ENCODE measurements around the gene PIGK. TPM values are rescaled to one million over a fixed set of nuclear protein-coding genes. Genes with fewer than 3 reads are reported as not detected.

PIGK gene
- total RNA-seq, 1 donor from 2014 or later = 22.1 TPM

DNA sequence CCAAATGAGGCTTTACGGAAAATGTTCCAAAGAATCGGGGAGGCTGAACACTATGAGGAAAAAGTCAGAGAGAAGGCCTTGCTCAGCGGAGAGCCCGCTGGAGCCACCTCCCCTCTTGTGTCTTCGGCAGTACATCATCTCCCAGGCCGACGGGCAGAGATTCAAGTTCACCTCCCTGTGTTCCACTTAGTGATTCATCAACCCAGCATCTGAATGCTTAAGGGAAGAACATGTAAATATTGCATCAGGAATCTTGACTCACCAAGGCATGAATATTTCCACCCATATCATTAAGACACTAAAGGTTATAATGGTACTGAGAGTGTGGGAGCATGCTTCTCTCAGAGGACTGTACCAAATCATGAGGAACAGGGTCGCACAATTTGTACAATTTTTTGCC lies 179.5 kb downstream of the PIGK start:
- Mint-ChIP-seq H3K36me3 (ENCODE audit: insufficient read depth) (no peaks in the 10 kb centered on the region), H3K27ac (no peak overlapping the region), H3K4me3 (ENCODE audit: low read depth) (no peak overlapping the region), H3K9me3 (ENCODE audit: low read depth) (peaks cover 6% of the 10 kb centered on the region), H3K4me1 (ENCODE audit: low read depth) (no peaks in the 10 kb centered on the region), H3K27me3 (no peaks in the 10 kb centered on the region)
- no peak for DNase-seq (ENCODE audit: low spot score, unreplicated experiment)
- TF ChIP-seq, protein P1, sequence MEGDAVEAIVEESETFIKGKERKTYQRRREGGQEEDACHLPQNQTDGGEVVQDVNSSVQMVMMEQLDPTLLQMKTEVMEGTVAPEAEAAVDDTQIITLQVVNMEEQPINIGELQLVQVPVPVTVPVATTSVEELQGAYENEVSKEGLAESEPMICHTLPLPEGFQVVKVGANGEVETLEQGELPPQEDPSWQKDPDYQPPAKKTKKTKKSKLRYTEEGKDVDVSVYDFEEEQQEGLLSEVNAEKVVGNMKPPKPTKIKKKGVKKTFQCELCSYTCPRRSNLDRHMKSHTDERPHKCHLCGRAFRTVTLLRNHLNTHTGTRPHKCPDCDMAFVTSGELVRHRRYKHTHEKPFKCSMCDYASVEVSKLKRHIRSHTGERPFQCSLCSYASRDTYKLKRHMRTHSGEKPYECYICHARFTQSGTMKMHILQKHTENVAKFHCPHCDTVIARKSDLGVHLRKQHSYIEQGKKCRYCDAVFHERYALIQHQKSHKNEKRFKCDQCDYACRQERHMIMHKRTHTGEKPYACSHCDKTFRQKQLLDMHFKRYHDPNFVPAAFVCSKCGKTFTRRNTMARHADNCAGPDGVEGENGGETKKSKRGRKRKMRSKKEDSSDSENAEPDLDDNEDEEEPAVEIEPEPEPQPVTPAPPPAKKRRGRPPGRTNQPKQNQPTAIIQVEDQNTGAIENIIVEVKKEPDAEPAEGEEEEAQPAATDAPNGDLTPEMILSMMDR (IDR thresholded peaks at IDR 0.05; ENCODE audit: unreplicated experiment) = no peak

GRCh38 chr1:77039111-77039510 lies 180.1 kb downstream of the PIGK start:
- DNase-seq (ENCODE audit: low spot score, unreplicated experiment) = no peak
- Mint-ChIP-seq H3K27ac (no peak overlapping the region), H3K9me3 (ENCODE audit: low read depth) (peaks cover 6% of the 10 kb centered on the region), H3K4me3 (ENCODE audit: low read depth) (no peak overlapping the region), H3K27me3 (no peaks in the 10 kb centered on the region), H3K4me1 (ENCODE audit: low read depth) (no peaks in the 10 kb centered on the region), H3K36me3 (ENCODE audit: insufficient read depth) (no peaks in the 10 kb centered on the region)
- TF ChIP-seq, protein P1 (IDR thresholded peaks at IDR 0.05; ENCODE audit: unreplicated experiment) = no peak

Small RNA genes lying within 50 kb of the gene (microRNA-seq; reads per million reads assigned to microRNA genes)
- not detected for gene MIR7156 (ENCODE audit: borderline number of aligned reads, unreplicated experiment)

Other genes with a start within 250 kb of the PIGK start
- gene AK5, start 62.6 kb upstream of the PIGK start, total RNA-seq = 4.0 and 4.4 TPM in 2 replicates

Measured in progenitor cell of endocrine pancreas (in vitro differentiated cells).